Body of pancreas (tissue), 4 donors: ENCODE measurements around the gene SAMD14.

Experiments used
- POLR2A ChIP-seq, 3 donors: fragments of 450-650 bp; IDR thresholded peaks; one replicate each; pipeline ENCODE4 v1.6.1; 2016; ENCODE audit warnings: antibody characterized with exemption in 3 of 3, mild to moderate bottlenecking in 2 of 3
- TF ChIP-seq, protein P1 (sequence below), 7 experiments: fragments of 450-650 bp in 4 of 7; fragments of 200-600 bp in 3 of 7; sonication (generic) in 3 of 7; IDR thresholded peaks; one replicate each; pipeline ENCODE4 v1.5.1; 2016 to 2019; ENCODE audit warnings: antibody characterized with exemption in 7 of 7

GRCh38 chr17:50133028-50133768, 3.2 kb upstream of the SAMD14 start:
- TF ChIP-seq, protein P1, sequence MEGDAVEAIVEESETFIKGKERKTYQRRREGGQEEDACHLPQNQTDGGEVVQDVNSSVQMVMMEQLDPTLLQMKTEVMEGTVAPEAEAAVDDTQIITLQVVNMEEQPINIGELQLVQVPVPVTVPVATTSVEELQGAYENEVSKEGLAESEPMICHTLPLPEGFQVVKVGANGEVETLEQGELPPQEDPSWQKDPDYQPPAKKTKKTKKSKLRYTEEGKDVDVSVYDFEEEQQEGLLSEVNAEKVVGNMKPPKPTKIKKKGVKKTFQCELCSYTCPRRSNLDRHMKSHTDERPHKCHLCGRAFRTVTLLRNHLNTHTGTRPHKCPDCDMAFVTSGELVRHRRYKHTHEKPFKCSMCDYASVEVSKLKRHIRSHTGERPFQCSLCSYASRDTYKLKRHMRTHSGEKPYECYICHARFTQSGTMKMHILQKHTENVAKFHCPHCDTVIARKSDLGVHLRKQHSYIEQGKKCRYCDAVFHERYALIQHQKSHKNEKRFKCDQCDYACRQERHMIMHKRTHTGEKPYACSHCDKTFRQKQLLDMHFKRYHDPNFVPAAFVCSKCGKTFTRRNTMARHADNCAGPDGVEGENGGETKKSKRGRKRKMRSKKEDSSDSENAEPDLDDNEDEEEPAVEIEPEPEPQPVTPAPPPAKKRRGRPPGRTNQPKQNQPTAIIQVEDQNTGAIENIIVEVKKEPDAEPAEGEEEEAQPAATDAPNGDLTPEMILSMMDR (IDR thresholded peaks at IDR 0.05) = no peak
- no peak for TF ChIP-seq POLR2A (IDR thresholded peaks at IDR 0.05)
